Medulla oblongata (tissue), 1 donor: ENCODE results near the gene PCDHA12.
"Not testable (repeated sequence)": the region's sequence is repeated elsewhere in the genome, so short reads cannot be mapped to it uniquely, and the experiment has no call there.

Source experiments
- DNase-seq: peaks from one replicate; pipeline ENCODE4 v3.0.0-alpha.2; 2015; ENCODE audit errors: extremely low spot score

Gene PCDHA12

GRCh38 chr5:140857177-140857986 is 17.7 kb upstream of the PCDHA12 start:
- DNase-seq, result no peak

DNA sequence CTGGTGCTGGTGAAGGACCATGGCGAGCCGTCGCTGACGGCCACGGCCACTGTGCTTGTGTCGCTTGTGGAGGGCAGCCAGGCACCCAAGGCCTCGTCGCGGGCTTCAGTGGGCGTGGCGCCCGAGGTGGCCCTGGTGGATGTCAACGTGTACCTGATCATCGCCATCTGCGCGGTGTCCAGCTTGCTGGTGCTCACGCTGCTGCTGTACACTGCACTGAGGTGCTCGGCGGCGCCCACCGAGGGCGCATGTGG is 17.2 kb upstream of the PCDHA12 start:
- no peak for DNase-seq

DNA sequence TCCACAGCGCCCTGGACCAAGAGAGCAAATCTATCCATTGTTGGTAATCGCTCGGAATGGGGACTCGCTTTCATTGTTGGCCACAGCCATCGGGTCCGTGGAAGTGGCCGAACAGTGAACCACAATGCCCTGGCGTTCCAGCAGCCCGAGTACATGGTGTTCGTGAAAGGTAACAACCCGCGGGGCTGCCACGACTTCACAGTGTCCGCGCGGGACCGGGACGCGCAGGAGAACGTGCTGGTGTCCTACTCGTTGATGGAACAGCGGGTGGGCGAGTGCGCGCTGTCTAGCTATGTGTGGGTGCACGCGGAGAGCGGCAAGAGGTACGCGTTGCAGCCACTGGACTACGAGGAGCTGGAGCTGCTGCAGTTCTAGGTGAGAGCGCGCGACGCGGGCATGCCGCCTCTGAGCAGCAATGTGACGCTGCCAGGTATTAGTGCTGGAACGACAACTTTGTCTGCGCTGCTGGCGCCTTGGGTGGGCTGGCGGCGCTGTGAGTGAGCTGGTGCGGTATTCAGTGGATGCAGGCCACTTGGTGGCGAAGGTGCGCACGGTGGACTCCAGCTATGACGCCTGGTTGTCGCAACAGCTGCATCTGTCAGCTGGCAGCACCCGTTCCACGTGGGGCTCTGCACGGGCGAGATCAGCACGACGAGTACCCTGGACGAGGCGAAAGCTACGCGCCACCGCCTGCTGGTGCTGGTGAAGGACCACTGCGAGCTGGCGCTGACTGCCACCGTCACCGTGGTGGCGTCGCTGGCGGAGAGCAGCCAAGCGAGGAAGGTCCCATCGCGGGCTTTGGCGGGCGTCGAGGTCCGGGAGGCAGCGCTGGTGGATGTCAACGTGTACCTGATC is 12.4 kb upstream of the PCDHA12 start:
- no peak for DNase-seq

- peak; percentile 70 for DNase-seq
These were observed 6.2 kb upstream of the PCDHA12 start, which contains the start of gene PCDHA11 for GRCh38 chr5:140868721-140869554. PCDHA11 (plus strand) TSS chr5:140868957; CDS start chr5:140869104, 147 bp downstream.

GRCh38 chr5:140869555-140869886 is 5.6 kb upstream of the PCDHA12 start:
- no peak for DNase-seq

- no peak for DNase-seq
These were observed 4.6 kb upstream of the PCDHA12 start for GRCh38 chr5:140870221-140871201.

DNA sequence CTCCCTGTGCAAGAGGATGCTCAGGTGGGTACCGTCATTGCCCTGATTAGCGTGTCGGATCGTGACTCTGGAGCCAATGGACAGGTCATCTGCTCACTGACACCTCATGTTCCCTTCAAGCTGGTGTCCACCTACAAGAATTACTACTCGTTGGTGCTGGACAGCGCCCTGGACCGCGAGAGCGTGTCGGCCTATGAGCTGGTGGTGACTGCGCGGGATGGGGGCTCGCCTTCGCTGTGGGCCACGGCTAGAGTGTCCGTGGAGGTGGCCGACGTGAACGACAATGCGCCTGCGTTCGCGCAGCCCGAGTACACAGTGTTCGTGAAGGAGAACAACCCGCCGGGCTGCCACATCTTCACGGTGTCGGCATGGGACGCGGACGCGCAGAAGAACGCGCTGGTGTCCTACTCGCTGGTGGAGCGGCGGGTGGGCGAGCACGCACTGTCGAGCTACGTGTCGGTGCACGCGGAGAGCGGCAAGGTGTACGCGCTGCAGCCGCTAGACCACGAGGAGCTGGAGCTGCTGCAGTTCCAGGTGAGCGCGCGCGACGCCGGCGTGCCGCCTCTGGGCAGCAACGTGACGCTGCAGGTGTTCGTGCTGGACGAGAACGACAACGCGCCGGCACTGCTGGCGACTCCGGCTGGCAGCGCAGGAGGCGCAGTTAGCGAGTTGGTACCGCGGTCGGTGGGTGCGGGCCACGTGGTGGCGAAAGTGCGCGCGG is 1.6 kb downstream of the PCDHA12 start:
- DNase-seq, result not testable (repeated sequence)

- no peak for DNase-seq
These were observed 2.1 kb downstream of the PCDHA12 start for GRCh38 chr5:140877262-140877581.

DNA sequence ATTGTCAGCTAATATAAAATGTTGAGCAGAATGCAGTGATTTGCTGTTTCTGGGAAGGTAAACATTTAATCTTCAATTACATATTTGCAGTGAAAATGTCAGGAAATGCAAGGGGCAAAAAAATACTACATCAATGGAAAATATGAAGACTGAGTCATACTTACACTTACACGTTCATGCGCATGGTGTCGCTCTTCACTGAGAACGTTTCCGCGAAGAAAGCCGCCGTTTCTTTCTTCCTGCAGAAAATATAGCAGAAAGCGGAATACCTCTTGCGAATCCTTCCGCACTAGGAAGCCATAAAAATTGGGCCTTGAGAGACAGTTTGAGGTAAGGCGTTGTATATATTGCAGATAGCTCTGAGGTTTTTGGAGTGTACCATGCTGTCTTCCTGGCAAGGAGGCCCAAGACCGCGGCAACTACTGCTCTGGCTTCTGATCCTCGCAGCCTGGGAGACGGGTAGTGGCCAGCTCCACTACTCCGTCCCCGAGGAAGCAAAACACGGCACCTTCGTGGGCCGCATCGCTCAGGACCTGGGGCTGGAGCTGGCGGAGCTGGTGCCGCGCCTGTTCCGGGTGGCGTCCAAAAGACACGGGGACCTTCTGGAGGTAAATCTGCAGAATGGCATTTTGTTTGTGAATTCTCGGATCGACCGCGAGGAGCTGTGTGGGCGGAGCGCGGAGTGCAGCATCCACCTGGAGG is 6.9 kb downstream of the PCDHA12 start, which contains the start of gene PCDHA13:
Gene PCDHA13 (plus strand): TSS at position 236 of the 702 bp plus-strand sequence. CDS start 145 bp downstream, at position 381.
- DNase-seq, result peak; percentile 36

DNA sequence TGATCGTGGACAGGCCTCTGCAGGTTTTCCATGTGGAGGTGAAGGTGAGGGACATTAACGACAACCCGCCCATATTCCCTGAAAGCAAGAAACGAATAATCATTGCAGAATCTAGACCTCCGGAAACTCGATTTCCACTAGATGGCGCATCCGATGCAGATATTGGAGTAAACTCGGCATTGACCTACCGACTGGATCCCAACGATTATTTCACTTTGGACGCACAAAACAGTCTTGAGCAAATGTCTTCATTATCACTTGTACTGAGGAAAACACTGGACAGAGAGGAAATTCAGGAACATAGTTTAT is 7.4 kb downstream of the PCDHA12 start:
- peak; percentile 54 for DNase-seq

- DNase-seq, result no peak
These were observed 8.3 kb downstream of the PCDHA12 start for GRCh38 chr5:140883373-140883772.

DNA sequence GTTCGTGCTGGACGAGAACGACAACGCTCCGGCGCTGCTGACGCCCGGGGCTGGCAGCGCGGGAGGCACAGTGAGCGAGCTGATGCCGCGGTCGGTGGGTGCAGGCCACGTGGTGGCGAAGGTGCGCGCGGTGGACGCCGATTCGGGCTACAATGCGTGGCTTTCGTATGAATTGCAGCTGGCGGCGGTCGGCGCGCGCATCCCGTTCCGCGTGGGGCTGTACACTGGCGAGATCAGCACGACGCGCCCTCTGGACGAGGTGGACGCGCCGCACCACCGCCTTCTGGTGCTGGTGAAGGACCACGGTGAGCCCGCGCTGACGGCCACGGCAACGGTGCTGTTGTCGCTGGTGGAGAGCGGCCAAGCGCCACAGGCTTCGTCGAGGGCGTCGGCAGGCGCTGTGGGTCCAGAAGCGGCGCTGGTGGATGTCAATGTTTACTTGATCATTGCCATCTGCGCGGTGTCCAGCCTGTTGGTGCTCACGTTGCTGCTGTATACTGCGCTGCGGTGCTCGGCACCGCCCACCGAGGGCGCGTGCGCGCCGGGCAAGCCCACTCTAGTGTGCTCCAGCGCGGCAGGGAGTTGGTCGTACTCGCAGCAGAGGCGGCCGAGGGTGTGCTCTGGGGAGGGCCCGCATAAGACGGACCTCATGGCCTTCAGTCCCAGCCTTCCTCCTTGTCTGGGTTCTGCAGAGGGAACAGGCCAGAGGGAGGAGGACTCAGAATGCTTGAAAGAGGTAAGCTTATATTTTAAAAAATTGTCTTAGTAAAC is 9.0 kb downstream of the PCDHA12 start:
- no peak for DNase-seq

DNA sequence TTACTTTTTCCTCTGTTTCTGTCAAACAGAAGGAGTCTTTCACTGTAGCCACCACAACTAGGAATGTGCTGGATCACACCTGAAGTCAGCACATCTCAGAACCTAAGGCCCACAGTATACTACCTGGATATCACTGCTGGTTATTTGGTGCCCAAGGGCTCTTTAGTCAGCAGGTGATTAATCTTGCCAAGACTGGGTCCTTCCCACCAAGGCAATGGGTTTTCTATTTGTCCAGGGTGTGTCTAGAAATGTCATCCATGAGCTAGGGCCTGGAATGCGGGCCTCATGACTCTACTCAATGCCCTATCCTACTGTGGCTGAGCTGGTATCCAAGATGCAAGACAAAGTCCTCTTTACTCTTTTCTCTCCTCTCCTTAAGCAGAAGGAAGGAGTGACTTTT is 41.2 kb downstream of the PCDHA12 start:
- no peak for DNase-seq

- DNase-seq, result no peak
These were observed 48.5 kb downstream of the PCDHA12 start for GRCh38 chr5:140923601-140924000.

GRCh38 chr5:140925806-140926442 is 50.8 kb downstream of the PCDHA12 start, which contains the start of gene PCDHAC1:
PCDHAC1 (plus strand) TSS chr5:140926299; CDS start chr5:140926893, 594 bp downstream.
- DNase-seq, result no peak

- peak; percentile 81 for DNase-seq
These were observed 51.5 kb downstream of the PCDHA12 start for GRCh38 chr5:140926443-140927227.

GRCh38 chr5:140927228-140927573 is 52.1 kb downstream of the PCDHA12 start:
- no peak for DNase-seq
